Measurements from ENCODE around the gene NABP2.

DNA sequence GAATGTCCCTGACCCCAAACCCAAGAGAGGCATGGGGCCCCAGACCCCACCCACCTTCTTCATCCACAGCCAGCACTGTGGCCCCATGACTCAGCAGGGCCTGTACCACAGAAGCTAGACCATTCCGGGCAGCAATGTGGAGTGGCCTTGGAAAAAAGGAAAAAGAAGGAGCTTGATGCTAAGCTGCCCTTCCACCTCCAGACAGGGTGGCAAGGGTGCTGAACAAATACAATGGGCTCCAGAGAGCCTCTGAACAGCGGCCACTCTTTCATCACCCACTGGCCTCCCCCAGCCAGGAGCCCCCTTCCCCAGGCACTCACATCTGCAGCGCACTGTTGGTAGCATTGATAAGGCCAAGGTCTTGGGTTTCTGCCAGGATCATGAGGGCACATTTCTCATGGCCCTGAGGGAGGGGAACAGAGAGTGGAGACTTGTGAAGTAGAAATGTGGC, 19.6 kb downstream of the NABP2 start:
- TF ChIP-seq, protein P1, sequence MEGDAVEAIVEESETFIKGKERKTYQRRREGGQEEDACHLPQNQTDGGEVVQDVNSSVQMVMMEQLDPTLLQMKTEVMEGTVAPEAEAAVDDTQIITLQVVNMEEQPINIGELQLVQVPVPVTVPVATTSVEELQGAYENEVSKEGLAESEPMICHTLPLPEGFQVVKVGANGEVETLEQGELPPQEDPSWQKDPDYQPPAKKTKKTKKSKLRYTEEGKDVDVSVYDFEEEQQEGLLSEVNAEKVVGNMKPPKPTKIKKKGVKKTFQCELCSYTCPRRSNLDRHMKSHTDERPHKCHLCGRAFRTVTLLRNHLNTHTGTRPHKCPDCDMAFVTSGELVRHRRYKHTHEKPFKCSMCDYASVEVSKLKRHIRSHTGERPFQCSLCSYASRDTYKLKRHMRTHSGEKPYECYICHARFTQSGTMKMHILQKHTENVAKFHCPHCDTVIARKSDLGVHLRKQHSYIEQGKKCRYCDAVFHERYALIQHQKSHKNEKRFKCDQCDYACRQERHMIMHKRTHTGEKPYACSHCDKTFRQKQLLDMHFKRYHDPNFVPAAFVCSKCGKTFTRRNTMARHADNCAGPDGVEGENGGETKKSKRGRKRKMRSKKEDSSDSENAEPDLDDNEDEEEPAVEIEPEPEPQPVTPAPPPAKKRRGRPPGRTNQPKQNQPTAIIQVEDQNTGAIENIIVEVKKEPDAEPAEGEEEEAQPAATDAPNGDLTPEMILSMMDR (IDR thresholded peaks at IDR 0.05; ENCODE audit: extremely low read depth in 1 of 2, insufficient read depth in 1 of 2, low read depth in 1 of 2, low read length in 2 of 2), result no peak
- TF ChIP-seq POLR2AphosphoS5 (IDR thresholded peaks at IDR 0.05; ENCODE audit: insufficient read depth, low read depth, low read length), result no peak

Measured in endothelial cell of umbilical vein (primary cell).